Measurements from ENCODE around the gene PGA5. TPM values are rescaled to one million over a fixed set of nuclear protein-coding genes. Genes with fewer than 3 reads are reported as not detected.

PGA5 gene
- total RNA-seq, 4 donors from 2014 or later, result 3.6 TPM; not detected in 3

- no peak for TF ChIP-seq CTCF (IDR thresholded peaks at IDR 0.05)
- no peak for TF ChIP-seq EP300 (IDR thresholded peaks at IDR 0.05)
- TF ChIP-seq POLR2A (IDR thresholded peaks at IDR 0.05), result no peak
- Histone ChIP-seq H3K4me3 (no peak overlapping the region), H3K36me3 (peaks cover 10 to 51% (median 22%) of the 10 kb centered on the region in 3 donors), H3K27me3 (no peaks in the 10 kb centered on the region), H3K9me3 (no peaks in the 10 kb centered on the region), H3K4me1 (peaks cover 0 to 55% (median 34%) of the 10 kb centered on the region in 4 donors), H3K27ac (peak overlapping the region in 2 of 4 donors; percentile 56 to 71)
- 52 to 62% methylated on average over 4 of the region's 4 CpGs for WGBS, 2 donors
- no peak for DNase-seq (ENCODE audit: low spot score in 2 of 2)
Observed at GRCh38 chr11:61298663-61299244, 57.8 kb downstream of the PGA5 start.

Other genes starting within 250 kb of the PGA5 start
- 1 to 10 TPM in 1 of 4 donors, under 1 TPM in 3; 0.20 to 1.8 (median 0.43) TPM for gene CD5, start 138.7 kb upstream of the PGA5 start, total RNA-seq
- gene VPS37C, start 79.7 kb upstream of the PGA5 start, total RNA-seq, result 10 to 100 TPM; 11.8 to 22.2 (median 13.6) TPM
- gene PGA3, start 37.7 kb upstream of the PGA5 start, total RNA-seq, result 10 to 100 TPM in 1 of 4 donors, 1 to 10 TPM in 1, not detected in 2; 1.5 to 11.1 TPM
- 10 to 100 TPM in 1 of 4 donors, 1 to 10 TPM in 2, not detected in 1; 2.2 to 10.5 (median 8.6) TPM for gene PGA4, start 18.8 kb upstream of the PGA5 start, total RNA-seq
- 1 to 10 TPM; 1.3 to 6.3 (median 4.3) TPM for gene VWCE, start 54.1 kb downstream of the PGA5 start, total RNA-seq
- gene DDB1, start 91.9 kb downstream of the PGA5 start, total RNA-seq, result 100 to 1,000 TPM; 100 to 138 (median 113) TPM
- 10 to 100 TPM; 15.0 to 39.6 (median 24.5) TPM for gene TKFC, start 92.1 kb downstream of the PGA5 start, total RNA-seq
- gene CYB561A3, start 120.7 kb downstream of the PGA5 start, total RNA-seq, result 10 to 100 TPM; 44.2 to 68.2 (median 45.8) TPM
- gene TMEM138, start 121.2 kb downstream of the PGA5 start, total RNA-seq, result 10 to 100 TPM; 20.5 to 31.4 (median 26.9) TPM
- 10 to 100 TPM; 14.2 to 21.9 (median 14.6) TPM for gene TMEM216, start 151.4 kb downstream of the PGA5 start, total RNA-seq
- gene CPSF7, start 188.8 kb downstream of the PGA5 start, total RNA-seq, result 10 to 100 TPM; 38.1 to 48.6 (median 44.7) TPM
- gene SDHAF2, start 188.9 kb downstream of the PGA5 start, total RNA-seq, result 10 to 100 TPM; 26.4 to 88.1 (median 70.3) TPM

Data from tibial nerve (tissue), 4 donors.